Heart left ventricle (tissue), 16 donors: ENCODE measurements around the gene TENT5C. TPM values are rescaled to one million over a fixed set of nuclear protein-coding genes. Genes with fewer than 3 reads are reported as not detected.
A peak's percentile ranks its signal among the peaks of the same experiment; 100 is the strongest.

ENCODE experiments used
- ATAC-seq, 4 donors: fragments of 200-7000 bp; cut with Tn5 transposase; one replicate each; pipeline ENCODE4 v1.9.1; 2020 to 2022; ENCODE audit warnings: moderate library complexity in 4 of 4, mild to moderate bottlenecking in 3 of 4, moderate number of reproducible peaks in 1 of 4
- DNase-seq, 5 donors: peaks; one replicate each; pipeline ENCODE4 v3.0.0-alpha.2; 2020
- H3K27ac ChIP-seq, 12 donors: fragments of 200-600 bp; sonication (generic) in 4 of 12; one replicate each; pipeline versions ENCODE4 v1.5.0 to v1.8.0; 2016 to 2022; ENCODE audit warnings: mild to moderate bottlenecking in 2 of 12
- H3K27me3 ChIP-seq, 9 donors: fragments of 200-600 bp; sonication (generic) in 2 of 9; one replicate each; pipeline versions ENCODE4 v1.5.1 to v1.8.0; 2016 to 2022; ENCODE audit warnings: mild to moderate bottlenecking in 3 of 9
- H3K36me3 ChIP-seq, 9 donors: fragments of 200-600 bp; sonication (generic) in 2 of 9; one replicate each; pipeline versions ENCODE4 v1.5.0 to v1.8.0; 2018 to 2022; ENCODE audit warnings: mild to moderate bottlenecking in 2 of 9
- H3K4me1 ChIP-seq, 12 donors: fragments of 200-600 bp; sonication (generic) in 4 of 12; one replicate each; pipeline versions ENCODE4 v1.5.0 to v1.8.0; 2016 to 2022; ENCODE audit warnings: mild to moderate bottlenecking in 3 of 12
- H3K4me3 ChIP-seq, 12 donors: fragments of 200-600 bp; sonication (generic) in 4 of 12; one replicate each; pipeline versions ENCODE4 v1.5.0 to v1.8.0; 2017 to 2022; ENCODE audit warnings: mild to moderate bottlenecking in 9 of 12, moderate library complexity in 4 of 12
- H3K9me3 ChIP-seq, 12 donors: fragments of 200-600 bp; sonication (generic) in 4 of 12; one replicate each; pipeline versions ENCODE4 v1.5.0 to v1.8.0; 2016 to 2022; ENCODE audit warnings: mild to moderate bottlenecking in 1 of 12
- CTCF ChIP-seq, 12 donors: fragments of 200-600 bp; sonication (generic) in 4 of 12; IDR thresholded peaks; one replicate each; pipeline versions ENCODE4 v1.5.0 to v1.8.0; 2018 to 2022; ENCODE audit warnings: antibody characterized with exemption in 12 of 12, mild to moderate bottlenecking in 5 of 12
- POLR2A ChIP-seq, 2 donors: fragments of 450-650 bp; IDR thresholded peaks; one replicate each; pipeline ENCODE4 v1.6.1; 2017; ENCODE audit warnings: antibody characterized with exemption in 2 of 2, mild to moderate bottlenecking in 2 of 2, moderate library complexity in 2 of 2
- WGBS, 4 donors: extraction: QIAGEN DNeasy Blood & Tissue Kit in 2 of 4; methylation state at CpG; one replicate each; pipeline versions ENCODE4 v1.1.5 to v1.1.7; 2013 to 2018; 5-methylcytosine and 5-hydroxymethylcytosine counted together
- intact Hi-C, 10 donors: fragments of 100-400 bp; cut with DNase I; formaldehyde crosslinking; loops; one replicate each; pipeline versions ENCODE4 v1.11.1 to v1.14.2; 2022
- polyA plus RNA-seq, 2 donors: library from polyadenylated mRNA; stranded (reverse); fragments of 200-250 nt; gene quantifications; one replicate each; pipeline ENCODE4 v1.2.3, GENCODE V29; 2013
- total RNA-seq, 9 donors: library from RNA; depleted of rRNA in 2 of 9; stranded (reverse); fragments of >200 nt in 2 of 9; fragmentation: NEBNext Ultra II Directional in 3 of 9; extraction: Animal tissue kit (Norgen Biotek cat#: 25700) in 3 of 9; gene quantifications; one replicate each; pipeline versions ENCODE4 v1.1.0 to v1.2.4, GENCODE V29; 2016 to 2023
- donor health status: ischemic (EF 13 %, LVEDD 7.1; RV severe dilation, severe dysfunction).
- donor health status: healthy with polysubstance abuse.
- donor health status: DM: no; HTN: yes; CAD: no.
- donor health status: DM: no; HTN: no; CAD: no.
- donor health status: ischemic (EF 25% LVEDD 6.9; RV normal size, moderate dysfunction).
- donor health status: ischemic (EF 25% LVEDD 5.7; RV mildly dilated, moderate dysfunction).
- donor health status: healthy.
- donor health status: DM: yes; HTN: yes; CAD: no.
- donor health status: ischemic (EF 35%, LVEDD 5.7; RV mildly dilated, moderate dysfunction).
- donor health status: nonischemic (EF 11% LVEDD 7.7; RV severe dilation, severe dysfunction).
- donor health status: DM: yes; HTN: yes; CAD: no.
- donor health status: PGD.
- donor health status: ischemic (EF 29% LVEDD 5.4; RV normal size, mild dysfunction).
- donor health status: nonischemic (EF 23%, LVEDD 6.1; RV moderate dilation, normal function).

The TENT5C gene
- total and polyA plus RNA-seq, 11 donors: 3.7 to 21.6 (median 14.5) TPM

GRCh38 chr1:117671781-117672501 is 66.1 kb downstream of the TENT5C start:
- no peaks in the 10 kb centered on the region for H3K27me3 ChIP-seq
- H3K36me3 ChIP-seq: no peaks in the 10 kb centered on the region
- ATAC-seq: peak; percentile 56 to 82 (median 77)
- H3K4me1 ChIP-seq: peaks cover 4 to 62% (median 30%) of the 10 kb centered on the region in 12 donors
- H3K9me3 ChIP-seq: no peaks in the 10 kb centered on the region
- H3K27ac ChIP-seq: peak overlapping the region; percentile 38 to 81 (median 66)
- TF ChIP-seq POLR2A (IDR thresholded peaks at IDR 0.05) (no peak), CTCF (IDR thresholded peaks at IDR 0.05) (peak in 9 of 12 donors; percentile 15 to 55 (median 46))
- intact Hi-C loops: loop anchor here in 9 of 10 donors (2.0 to 10.0 kb wide), 7 partner anchors 60 to 160 kb away; partner anchors contain the start of gene TENT5C (in 4 of the 9)
- 16 to 44% (median 40%) methylated on average over 6 of the region's 6 CpGs for WGBS, 4 donors
- peak in 4 of 5 donors; percentile 60 to 83 (median 72) for DNase-seq
- no peak overlapping the region for H3K4me3 ChIP-seq

- intact Hi-C loops: loop anchor here in 9 of 10 donors (2.0 to 10.0 kb wide), 7 partner anchors 60 to 160 kb away; partner anchors contain the start of gene TENT5C (in 4 of the 9)
- Histone ChIP-seq H3K4me3 (no peak overlapping the region), H3K27me3 (no peaks in the 10 kb centered on the region), H3K9me3 (no peaks in the 10 kb centered on the region), H3K27ac (peak overlapping the region in 11 of 12 donors; percentile 50 to 81 (median 67)), H3K4me1 (peaks cover 4 to 68% (median 30%) of the 10 kb centered on the region in 12 donors), H3K36me3 (no peaks in the 10 kb centered on the region)
- DNase-seq (peak; percentile 44 to 81 (median 71)), ATAC-seq (peak; percentile 68 to 75 (median 70))
- no peak for TF ChIP-seq POLR2A (IDR thresholded peaks at IDR 0.05)
- no peak for TF ChIP-seq CTCF (IDR thresholded peaks at IDR 0.05)
- 62 to 67% (median 66%) methylated on average over 12 of the region's 12 CpGs for WGBS, 4 donors
Measured at GRCh38 chr1:117672756-117673155, 66.9 kb downstream of the TENT5C start.

- H3K4me3 ChIP-seq: no peak overlapping the region
- intact Hi-C loops: loop anchor here in 9 of 10 donors (2.0 to 10.0 kb wide), 7 partner anchors 61 to 161 kb away; partner anchors contain the start of gene TENT5C (in 4 of the 9)
- TF ChIP-seq CTCF (IDR thresholded peaks at IDR 0.05) (no peak), POLR2A (IDR thresholded peaks at IDR 0.05) (no peak)
- no peaks in the 10 kb centered on the region for H3K36me3 ChIP-seq
- ATAC-seq: no peak
- peaks cover 4 to 75% (median 32%) of the 10 kb centered on the region in 12 donors for H3K4me1 ChIP-seq
- no peaks in the 10 kb centered on the region for H3K9me3 ChIP-seq
- no peaks in the 10 kb centered on the region for H3K27me3 ChIP-seq
- H3K27ac ChIP-seq: peak overlapping the region in 5 of 12 donors; percentile 51 to 81 (median 80)
- WGBS, 4 donors: 80 to 87% (median 86%) methylated on average over 2 of the region's 2 CpGs
- DNase-seq: no peak
Measured at GRCh38 chr1:117673405-117673804, 67.6 kb downstream of the TENT5C start.
